COLO668 (cell line): ENCODE data around the gene ORM1.
A peak's percentile ranks its signal among the peaks of the same experiment; 100 is the strongest.
"Not testable (repeated sequence)": the region's sequence is repeated elsewhere in the genome, so short reads cannot be mapped to it uniquely, and the experiment has no call there.

Source experiments
- DNase-seq: peaks from one replicate; lab custom pipeline; 2025; ENCODE audit not compliant: unreplicated experiment; lab: John Stamatoyannopoulos, UW

The ORM1 gene

GRCh38 chr9:114322160-114322818 is 609 bp upstream of the ORM1 start:
- DNase-seq = not testable (repeated sequence)

- DNase-seq = not testable (repeated sequence)
Measured at GRCh38 chr9:114323849-114324248, 951 bp downstream of the ORM1 start.

DNA sequence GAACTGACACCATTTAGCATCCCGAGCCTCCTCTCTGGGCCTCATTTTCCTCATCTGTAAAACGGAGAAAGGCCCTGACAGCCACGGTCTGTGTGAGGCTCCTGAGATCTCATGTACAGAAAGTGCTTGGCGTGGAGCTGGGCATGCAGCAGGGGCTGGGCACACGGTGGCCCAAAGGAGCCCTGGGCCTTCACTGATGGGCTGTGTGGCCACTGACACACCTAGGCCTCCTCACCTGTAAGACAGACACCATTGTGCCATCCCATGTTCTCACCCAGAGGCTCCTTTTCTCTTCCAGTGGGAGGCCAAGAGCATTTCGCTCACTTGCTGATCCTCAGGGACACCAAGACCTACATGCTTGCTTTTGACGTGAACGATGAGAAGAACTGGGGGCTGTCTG is 1.6 kb downstream of the ORM1 start:
- no peak for DNase-seq

GRCh38 chr9:114324965-114325364 is 2.1 kb downstream of the ORM1 start:
- DNase-seq = not testable (repeated sequence)

DNA sequence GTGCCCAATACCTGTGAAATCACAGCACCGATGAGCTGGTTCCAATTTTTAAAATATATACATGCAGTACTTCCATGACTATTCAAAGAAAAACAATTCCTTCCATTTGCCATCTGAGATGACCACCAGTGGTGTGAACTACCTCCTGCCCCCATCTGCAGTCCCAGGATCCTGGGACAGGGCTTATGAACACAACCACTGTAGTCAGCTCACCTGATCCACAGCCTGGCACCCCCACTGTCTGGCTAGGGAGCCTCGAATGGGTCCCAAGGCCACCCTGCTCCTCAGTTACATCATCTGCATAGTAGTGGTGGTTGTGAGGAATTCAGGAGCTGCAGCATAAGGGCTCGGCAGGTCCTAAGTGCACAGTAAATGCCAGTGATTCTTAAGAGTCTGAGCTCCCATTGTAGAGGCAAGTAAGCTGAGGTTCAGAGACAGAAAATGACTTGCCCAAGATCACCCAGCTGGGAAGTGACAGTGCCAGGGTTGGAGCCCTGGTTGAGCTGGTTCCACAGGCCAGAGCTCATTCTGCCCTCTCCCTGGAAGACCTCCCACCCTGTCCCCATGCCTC is 2.9 kb downstream of the ORM1 start:
- DNase-seq = not testable (repeated sequence)

GRCh38 chr9:114327749-114328148 is 4.9 kb downstream of the ORM1 start:
- no peak for DNase-seq

- DNase-seq = not testable (repeated sequence)
Measured at GRCh38 chr9:114328357-114328820, 5.5 kb downstream of the ORM1 start.

GRCh38 chr9:114328937-114329624 is 6.2 kb downstream of the ORM1 start:
- not testable (repeated sequence) for DNase-seq

GRCh38 chr9:114329625-114330022 is 6.7 kb downstream of the ORM1 start, which contains the start of gene ORM2:
TSS of gene ORM2 (plus strand) at chr9:114329869. CDS start at chr9:114329905, 36 bp downstream.
- DNase-seq = not testable (repeated sequence)

DNA sequence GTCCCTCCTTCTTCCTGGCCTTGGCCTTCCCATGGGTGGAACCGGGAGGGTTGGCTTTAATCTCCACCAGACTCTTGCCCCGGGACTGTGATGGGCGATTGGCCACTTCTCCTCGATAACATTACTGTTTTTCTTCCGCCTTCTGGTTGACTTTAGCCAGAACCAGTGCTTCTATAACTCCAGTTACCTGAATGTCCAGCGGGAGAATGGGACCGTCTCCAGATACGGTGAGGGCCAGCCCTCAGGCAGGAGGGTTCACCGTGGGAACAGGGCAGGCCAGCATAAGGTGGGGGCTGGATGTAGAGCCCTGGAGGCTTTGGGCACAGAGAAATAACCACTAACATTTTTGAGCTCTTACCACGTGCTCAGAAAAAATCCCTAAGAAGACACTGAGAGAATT is 7.7 kb downstream of the ORM1 start:
- DNase-seq = no peak

GRCh38 chr9:114331229-114332195 is 8.6 kb downstream of the ORM1 start:
- DNase-seq = not testable (repeated sequence)

GRCh38 chr9:114332474-114333040 is 9.7 kb downstream of the ORM1 start:
- not testable (repeated sequence) for DNase-seq

- not testable (repeated sequence) for DNase-seq
Measured at GRCh38 chr9:114333718-114334117, 10.8 kb downstream of the ORM1 start.

DNA sequence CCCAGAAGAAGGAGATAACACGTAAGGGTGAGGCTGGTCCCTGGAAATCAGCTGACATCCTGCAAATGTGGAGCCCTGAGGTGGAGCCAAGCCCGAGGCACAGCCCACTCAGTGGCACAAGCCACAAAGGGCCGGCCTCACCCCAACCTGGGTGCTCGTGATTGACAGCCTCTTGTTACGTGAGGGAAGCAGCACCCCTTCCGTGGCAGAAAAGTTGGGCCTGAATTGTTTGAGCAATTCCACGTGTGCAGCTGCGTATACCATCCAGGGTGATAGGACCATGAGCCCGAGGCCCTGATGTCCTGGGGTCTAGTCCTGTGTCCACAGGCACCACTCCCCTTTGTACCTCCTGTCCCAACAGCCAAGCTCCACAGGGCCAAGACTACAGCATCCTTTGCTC is 11.6 kb downstream of the ORM1 start:
- no peak for DNase-seq

DNA sequence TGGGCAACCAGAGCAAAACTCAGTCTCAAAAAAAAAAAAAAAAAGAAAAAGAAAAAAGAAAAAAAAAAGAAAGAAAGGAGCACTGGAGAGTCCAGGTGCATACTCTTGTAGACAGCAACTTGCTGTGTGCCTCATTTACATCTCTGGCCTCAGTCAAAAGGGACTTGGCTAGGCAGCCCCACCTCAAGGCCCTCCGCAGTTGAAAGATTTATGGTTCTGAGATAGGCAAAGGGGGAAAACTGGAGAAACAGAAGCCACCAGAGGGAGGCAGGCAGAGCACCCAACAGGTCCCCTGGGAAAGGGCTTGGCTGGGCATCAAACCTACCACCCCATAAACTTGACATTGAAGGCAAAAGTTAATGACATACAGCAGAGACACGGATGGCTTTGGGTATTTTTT is 12.8 kb downstream of the ORM1 start:
- no peak for DNase-seq

GRCh38 chr9:114336157-114336556 is 13.3 kb downstream of the ORM1 start:
- DNase-seq = no peak

DNA sequence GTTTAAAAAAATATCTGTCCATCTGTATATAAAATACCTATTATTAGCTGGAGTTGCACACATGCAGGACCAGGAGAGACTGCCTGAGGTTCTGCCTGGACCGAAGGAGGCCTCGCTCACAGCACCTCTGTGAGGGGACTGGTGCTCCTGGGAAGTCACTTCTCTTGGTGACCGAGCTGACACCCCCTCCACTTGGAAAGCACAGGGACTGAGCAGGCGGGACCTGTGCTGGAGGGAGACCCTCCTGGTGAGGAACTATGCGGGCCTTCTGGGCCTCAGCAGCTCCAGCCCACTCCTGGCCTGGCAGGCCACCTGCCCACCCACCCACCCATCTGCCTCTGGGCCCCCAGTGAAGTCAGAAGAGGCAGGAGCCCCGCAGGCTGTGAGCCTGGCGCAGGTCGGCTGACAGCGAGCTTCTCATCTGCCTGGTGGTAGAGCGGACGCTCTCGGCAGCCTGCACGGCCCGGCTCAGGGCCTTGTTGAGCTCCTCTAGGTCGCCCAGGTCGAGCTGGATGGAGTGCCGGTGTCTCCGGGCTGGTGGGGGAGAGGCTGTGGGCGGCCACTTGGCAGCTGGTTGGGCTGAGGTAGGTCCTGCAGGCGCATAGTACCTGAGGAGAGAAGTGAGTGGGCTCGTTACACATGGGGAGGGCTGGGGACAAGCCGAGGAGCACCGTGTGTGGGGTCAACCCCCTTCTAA is 13.9 kb downstream of the ORM1 start:
- DNase-seq = no peak

GRCh38 chr9:114338187-114338586 is 15.3 kb downstream of the ORM1 start:
- DNase-seq = no peak

GRCh38 chr9:114339130-114339908 is 16.4 kb downstream of the ORM1 start:
- peak; percentile 26 for DNase-seq
